Pons (tissue), 1 donor: Measurements from ENCODE around the gene CRYBB1.

ENCODE experiments used
- DNase-seq: peaks from one replicate; pipeline ENCODE4 v3.0.0-alpha.2; 2016; ENCODE audit warnings: low spot score

The CRYBB1 gene

GRCh38 chr22:26617271-26618199, at the start of gene CRYBB1:
Gene CRYBB1, minus strand, starts transcription at chr22:26618027. Its CDS starts 1,708 bp downstream, at chr22:26616319.
- DNase-seq: peak; percentile 33

GRCh38 chr22:26667140-26667539, 49.3 kb upstream of the CRYBB1 start:
- no peak for DNase-seq

- DNase-seq: no peak
These were observed 48.0 kb upstream of the CRYBB1 start for GRCh38 chr22:26665813-26666231.

- DNase-seq: no peak
These were observed 45.6 kb upstream of the CRYBB1 start for GRCh38 chr22:26663374-26663923.

GRCh38 chr22:26662160-26662559, 44.3 kb upstream of the CRYBB1 start:
- no peak for DNase-seq

GRCh38 chr22:26660961-26661578, 43.2 kb upstream of the CRYBB1 start:
- no peak for DNase-seq

- no peak for DNase-seq
These were observed 42.5 kb upstream of the CRYBB1 start for GRCh38 chr22:26660356-26660755.

- DNase-seq: no peak
These were observed 41.0 kb upstream of the CRYBB1 start for GRCh38 chr22:26658671-26659478.

GRCh38 chr22:26658161-26658560, 40.3 kb upstream of the CRYBB1 start:
- no peak for DNase-seq

- DNase-seq: no peak
These were observed 39.3 kb upstream of the CRYBB1 start, which contains the start of gene MIAT for GRCh38 chr22:26656891-26657851. Gene MIAT, plus strand, starts transcription at chr22:26657588.

- no peak for DNase-seq
These were observed 34.0 kb upstream of the CRYBB1 start for GRCh38 chr22:26651815-26652214.

- no peak for DNase-seq
These were observed 33.0 kb upstream of the CRYBB1 start for GRCh38 chr22:26650722-26651421.

GRCh38 chr22:26648528-26649388, 30.9 kb upstream of the CRYBB1 start:
- DNase-seq: peak; percentile 69

- no peak for DNase-seq
These were observed 30.2 kb upstream of the CRYBB1 start for GRCh38 chr22:26648011-26648497.

GRCh38 chr22:26646158-26646557, 28.3 kb upstream of the CRYBB1 start:
- DNase-seq: no peak

- DNase-seq: no peak
These were observed 25.7 kb upstream of the CRYBB1 start for GRCh38 chr22:26643418-26644100.

GRCh38 chr22:26642465-26643417, 24.9 kb upstream of the CRYBB1 start:
- DNase-seq: no peak
